Naive B cell (primary cell): Measurements from ENCODE around the gene ZNF423. TPM values are rescaled to one million over a fixed set of nuclear protein-coding genes. Genes with fewer than 3 reads are reported as not detected.
A peak's percentile ranks its signal among the peaks of the same experiment; 100 is the strongest.

Experiments
- ATAC-seq, 2 donors: fragments of 150-1000 bp; cut with Tn5 transposase; 2 replicates each; pipeline ENCODE4 v1.10.0; 2021; ENCODE audit warnings: low read depth in 2 of 2, mild to moderate bottlenecking in 2 of 2, moderate library complexity in 2 of 2
- DNase-seq: peaks from one replicate; pipeline ENCODE4 v3.0.0; 2022
- H3K27ac Mint-ChIP-seq, 6 donors: one replicate each; pipeline ENCODE4 v1.8.0; 2020 to 2022; ENCODE audit warnings: mild to moderate bottlenecking in 6 of 6, mixed read lengths in 6 of 6, moderate library complexity in 5 of 6, inconsistent platforms in 2 of 6
- H3K27me3 Mint-ChIP-seq, 3 donors: one replicate each; pipeline ENCODE4 v1.8.0; 2021 to 2022; ENCODE audit warnings: mixed read lengths in 3 of 3, mild to moderate bottlenecking in 1 of 3
- H3K36me3 Mint-ChIP-seq, 2 donors: one replicate each; pipeline ENCODE4 v1.8.0; 2020 to 2022; ENCODE audit warnings: mixed read lengths in 2 of 2, inconsistent platforms in 1 of 2, mild to moderate bottlenecking in 1 of 2
- H3K4me1 Mint-ChIP-seq, 3 donors: one replicate each; pipeline ENCODE4 v1.8.0; 2020 to 2022; ENCODE audit warnings: mixed read lengths in 3 of 3, inconsistent platforms in 1 of 3, mild to moderate bottlenecking in 1 of 3, moderate library complexity in 1 of 3
- H3K4me3 Mint-ChIP-seq, 8 donors: one replicate each; pipeline ENCODE4 v1.8.0; 2020 to 2022; ENCODE audit warnings: mild to moderate bottlenecking in 8 of 8, mixed read lengths in 8 of 8, moderate library complexity in 8 of 8, inconsistent platforms in 2 of 8
- H3K9me3 Mint-ChIP-seq, 7 donors: one replicate each; pipeline ENCODE4 v1.8.0; 2020 to 2022; ENCODE audit warnings: mixed read lengths in 7 of 7, mild to moderate bottlenecking in 5 of 7, inconsistent platforms in 2 of 7, moderate library complexity in 1 of 7
- polyA plus RNA-seq, 6 donors: library from polyadenylated mRNA; unstranded; fragments of 300-500 nt; fragmentation: Illumina TruSeq; gene quantifications; one replicate each; pipeline ENCODE4 v1.2.3, GENCODE V29; 2021; ENCODE audit warnings: low read depth in 6 of 6

The ZNF423 gene
- polyA plus RNA-seq, 6 donors from 2014 or later = not detected

DNA sequence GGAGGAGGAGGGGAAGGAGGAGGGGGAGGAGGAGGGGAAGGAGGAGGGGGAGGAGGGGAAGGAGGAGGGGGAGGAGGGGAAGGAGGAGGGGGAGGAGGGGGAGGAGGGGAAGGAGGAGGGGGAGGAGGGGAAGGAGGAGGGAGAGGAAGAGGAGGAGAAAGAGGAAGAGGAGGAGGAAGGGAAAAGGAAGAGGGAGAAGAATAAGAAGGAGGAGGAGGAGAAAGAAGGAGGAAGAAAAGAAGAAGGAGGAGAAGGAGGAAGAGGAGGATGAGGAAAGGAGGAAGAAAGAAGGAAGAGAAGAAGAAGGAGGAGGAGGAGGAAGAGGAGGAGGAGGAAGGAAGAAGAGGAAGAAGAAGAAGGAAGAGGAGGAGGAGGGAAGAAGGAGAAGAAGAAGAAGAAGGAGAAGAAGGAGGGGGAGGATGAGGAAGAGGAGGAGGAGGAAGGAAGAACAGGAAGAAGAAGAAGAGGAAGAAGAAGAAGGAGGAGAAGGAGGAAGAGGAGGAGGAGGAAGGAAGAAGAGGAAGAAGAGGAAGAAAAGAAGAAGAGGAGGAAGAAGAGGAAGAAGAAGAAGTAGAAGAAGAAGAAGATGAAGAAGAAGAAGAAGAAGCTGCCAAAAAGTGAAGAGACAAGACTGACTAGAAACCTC is 378.5 kb downstream of the ZNF423 start:
- no peaks in the 10 kb centered on the region for H3K9me3 Mint-ChIP-seq
- H3K27ac Mint-ChIP-seq = no peak overlapping the region
- H3K4me1 Mint-ChIP-seq = peaks cover 0 to 3% (median 0%) of the 10 kb centered on the region in 3 donors
- H3K4me3 Mint-ChIP-seq = no peak overlapping the region
- peaks cover under 1 to 19% (median 4%) of the 10 kb centered on the region in 3 donors for H3K27me3 Mint-ChIP-seq
- ATAC-seq = no peak
- DNase-seq = no peak
- no peaks in the 10 kb centered on the region for H3K36me3 Mint-ChIP-seq

DNA sequence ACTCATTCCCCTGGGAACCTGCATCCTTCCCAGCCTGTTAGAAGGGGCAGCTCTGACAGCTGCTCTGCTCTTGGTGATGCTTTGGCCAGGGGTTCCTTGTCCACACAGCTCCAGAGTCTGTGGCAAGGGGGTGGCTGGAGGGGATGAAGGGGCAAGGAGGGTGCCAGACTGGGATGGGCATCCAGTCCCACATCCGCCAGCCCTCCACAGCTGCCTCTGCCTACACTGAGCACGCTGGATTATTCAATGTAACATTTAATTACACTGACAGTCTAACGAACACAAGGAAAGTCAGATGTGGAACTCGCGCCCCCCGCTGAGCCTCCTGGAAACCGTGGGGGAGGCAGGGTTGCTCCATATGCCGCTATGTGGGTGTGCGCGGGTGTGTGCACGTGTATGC is 381.2 kb downstream of the ZNF423 start:
- H3K36me3 Mint-ChIP-seq = no peaks in the 10 kb centered on the region
- no peak for DNase-seq
- no peak for ATAC-seq
- H3K4me3 Mint-ChIP-seq = peak overlapping the region in 1 of 8 donors; percentile 44
- peaks cover 0 to 15% (median 0%) of the 10 kb centered on the region in 3 donors for H3K27me3 Mint-ChIP-seq
- peaks cover 0 to 3% (median 0%) of the 10 kb centered on the region in 3 donors for H3K4me1 Mint-ChIP-seq
- no peak overlapping the region for H3K27ac Mint-ChIP-seq
- no peaks in the 10 kb centered on the region for H3K9me3 Mint-ChIP-seq

DNA sequence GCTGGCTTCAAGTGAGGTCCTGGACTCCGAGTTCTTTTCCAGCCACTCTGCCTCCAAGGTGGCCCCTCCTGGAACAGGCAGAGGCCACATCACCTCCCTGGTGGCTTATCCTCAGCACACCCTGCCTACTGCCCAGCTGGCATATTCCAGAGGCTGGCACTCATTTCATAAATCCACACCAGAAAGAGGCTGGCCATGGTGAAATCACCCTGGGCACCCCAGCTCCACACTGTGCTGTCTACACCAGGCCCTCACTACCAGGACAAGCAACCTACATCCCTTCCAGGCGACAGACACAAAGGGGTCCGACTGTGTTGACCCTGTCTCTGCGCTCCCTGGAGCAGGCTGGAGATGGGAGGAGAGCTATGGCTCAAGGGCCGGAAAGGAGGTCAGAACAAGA is 382.1 kb downstream of the ZNF423 start:
- ATAC-seq = no peak
- Mint-ChIP-seq H3K36me3 (no peaks in the 10 kb centered on the region), H3K4me3 (no peak overlapping the region), H3K27ac (no peak overlapping the region), H3K9me3 (no peaks in the 10 kb centered on the region), H3K27me3 (peaks cover 0 to 15% (median 0%) of the 10 kb centered on the region in 3 donors), H3K4me1 (peaks cover 5 to 8% (median 6%) of the 10 kb centered on the region in 3 donors)
- DNase-seq = no peak

DNA sequence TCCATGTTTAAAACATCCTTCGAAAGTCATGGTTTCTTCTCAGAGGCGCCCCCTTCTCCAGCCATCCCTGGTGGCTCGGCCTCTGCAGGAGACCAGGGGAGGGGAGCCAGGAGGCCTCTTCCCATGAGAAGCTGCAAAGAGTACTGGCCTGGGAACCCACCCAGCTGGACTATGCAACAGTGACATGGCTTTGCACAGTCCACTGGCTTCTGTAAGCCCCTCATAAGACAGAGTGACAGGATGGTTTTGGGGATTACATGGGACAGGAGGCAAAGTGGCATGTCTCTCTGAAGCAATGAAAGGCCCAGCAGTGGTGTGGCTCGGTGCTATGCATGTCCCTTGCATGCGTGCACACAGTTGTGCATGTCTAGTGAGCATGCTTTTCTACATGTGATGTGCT is 382.8 kb downstream of the ZNF423 start:
- no peaks in the 10 kb centered on the region for H3K36me3 Mint-ChIP-seq
- no peak overlapping the region for H3K27ac Mint-ChIP-seq
- H3K9me3 Mint-ChIP-seq = no peaks in the 10 kb centered on the region
- ATAC-seq = no peak
- H3K4me3 Mint-ChIP-seq = no peak overlapping the region
- DNase-seq = no peak
- H3K4me1 Mint-ChIP-seq = peaks cover 5 to 10% (median 7%) of the 10 kb centered on the region in 3 donors
- H3K27me3 Mint-ChIP-seq = peaks cover 0 to 15% (median 0%) of the 10 kb centered on the region in 3 donors

DNA sequence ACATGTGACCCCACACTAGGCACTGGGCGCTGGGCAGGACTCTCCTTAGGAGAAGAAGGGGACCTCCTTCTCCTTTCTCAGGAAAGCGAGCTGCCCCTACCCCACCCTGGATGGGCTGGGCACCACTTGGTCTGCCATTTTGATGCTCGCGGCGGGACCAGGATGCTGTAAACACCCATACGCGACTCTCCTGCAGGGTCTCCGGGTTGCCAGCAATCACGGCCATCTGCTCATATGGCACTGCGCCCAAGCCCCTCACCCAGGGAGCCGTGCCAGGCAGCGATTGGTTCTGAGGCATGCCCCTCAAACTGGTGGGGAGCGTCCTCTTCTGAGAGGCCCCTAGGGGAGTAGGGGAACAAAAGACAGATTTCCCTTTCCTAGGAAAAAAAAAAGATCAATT is 383.3 kb downstream of the ZNF423 start:
- DNase-seq (no peak), ATAC-seq (no peak)
- no peaks in the 10 kb centered on the region for H3K9me3 Mint-ChIP-seq
- no peaks in the 10 kb centered on the region for H3K36me3 Mint-ChIP-seq
- no peak overlapping the region for H3K4me3 Mint-ChIP-seq
- H3K27me3 Mint-ChIP-seq = peaks cover 0 to 15% (median 0%) of the 10 kb centered on the region in 3 donors
- H3K27ac Mint-ChIP-seq = no peak overlapping the region
- peaks cover 5 to 10% (median 5%) of the 10 kb centered on the region in 3 donors for H3K4me1 Mint-ChIP-seq

DNA sequence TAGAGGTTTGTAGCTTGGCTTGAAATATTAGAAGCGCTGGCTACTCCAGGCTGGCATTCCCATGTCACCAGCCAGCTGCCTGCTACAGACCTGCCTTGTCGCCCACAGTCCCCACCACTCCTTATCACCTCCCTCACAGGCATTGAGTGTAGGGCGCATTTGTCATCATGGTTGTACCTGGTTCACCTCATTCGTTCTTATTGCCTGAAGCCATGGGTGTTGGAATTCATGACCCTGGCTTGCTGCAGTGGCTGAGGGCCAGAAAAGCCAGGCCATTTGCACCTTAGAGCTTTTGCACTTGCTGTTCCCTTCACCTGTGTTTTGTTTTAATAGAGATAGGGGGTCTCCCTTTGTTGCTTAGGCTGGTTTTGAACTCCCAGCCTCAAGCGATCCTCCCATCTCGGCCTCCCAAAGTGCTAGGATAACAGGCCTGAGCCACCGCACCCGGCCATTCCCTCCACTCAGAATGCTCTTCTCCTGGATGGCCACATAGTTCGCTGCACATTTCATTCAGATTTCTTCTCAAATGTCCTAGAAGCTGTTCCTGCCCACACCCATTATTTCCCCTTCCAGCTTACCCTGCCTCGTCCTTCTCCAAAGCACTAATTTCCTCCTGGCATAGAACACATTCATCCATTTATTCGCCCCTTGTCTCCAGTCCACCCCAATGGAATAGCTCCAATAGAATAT is 384.7 kb downstream of the ZNF423 start:
- peak overlapping the region in 1 of 8 donors; percentile 38 for H3K4me3 Mint-ChIP-seq
- ATAC-seq = no peak
- H3K36me3 Mint-ChIP-seq = no peaks in the 10 kb centered on the region
- H3K27me3 Mint-ChIP-seq = peaks cover 0 to 15% (median 0%) of the 10 kb centered on the region in 3 donors
- no peak for DNase-seq
- H3K9me3 Mint-ChIP-seq = no peaks in the 10 kb centered on the region
- H3K27ac Mint-ChIP-seq = no peak overlapping the region
- peaks cover 5 to 10% (median 5%) of the 10 kb centered on the region in 3 donors for H3K4me1 Mint-ChIP-seq

DNA sequence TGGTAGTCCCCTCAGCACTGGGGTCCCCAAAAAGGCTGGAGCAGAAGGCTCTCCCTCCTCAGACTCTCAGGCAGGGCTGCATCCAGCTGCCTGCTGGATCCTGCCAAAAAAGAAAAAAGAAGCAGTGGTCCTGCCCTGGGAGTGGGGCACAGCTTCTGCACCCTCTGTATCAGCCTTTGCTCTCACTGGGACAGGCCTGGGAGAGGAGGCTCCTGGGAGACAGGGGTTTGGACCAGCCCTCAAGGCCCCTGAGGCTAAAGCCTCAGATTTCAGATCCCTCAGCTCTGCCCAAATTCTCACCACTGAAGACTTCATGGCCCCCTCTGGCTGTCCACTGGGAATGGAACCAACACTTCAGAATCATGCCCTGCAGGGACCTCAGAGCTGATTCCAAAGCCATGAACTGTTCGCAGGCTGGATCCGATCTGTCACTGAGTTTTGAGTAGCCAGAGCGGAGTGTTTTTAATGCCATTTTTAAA is 385.4 kb downstream of the ZNF423 start:
- H3K27ac Mint-ChIP-seq = no peak overlapping the region
- H3K27me3 Mint-ChIP-seq = peaks cover 0 to 15% (median 0%) of the 10 kb centered on the region in 3 donors
- H3K9me3 Mint-ChIP-seq = no peaks in the 10 kb centered on the region
- no peak for ATAC-seq
- H3K4me3 Mint-ChIP-seq = no peak overlapping the region
- no peak for DNase-seq
- H3K36me3 Mint-ChIP-seq = no peaks in the 10 kb centered on the region
- peaks cover 5 to 10% (median 5%) of the 10 kb centered on the region in 3 donors for H3K4me1 Mint-ChIP-seq

DNA sequence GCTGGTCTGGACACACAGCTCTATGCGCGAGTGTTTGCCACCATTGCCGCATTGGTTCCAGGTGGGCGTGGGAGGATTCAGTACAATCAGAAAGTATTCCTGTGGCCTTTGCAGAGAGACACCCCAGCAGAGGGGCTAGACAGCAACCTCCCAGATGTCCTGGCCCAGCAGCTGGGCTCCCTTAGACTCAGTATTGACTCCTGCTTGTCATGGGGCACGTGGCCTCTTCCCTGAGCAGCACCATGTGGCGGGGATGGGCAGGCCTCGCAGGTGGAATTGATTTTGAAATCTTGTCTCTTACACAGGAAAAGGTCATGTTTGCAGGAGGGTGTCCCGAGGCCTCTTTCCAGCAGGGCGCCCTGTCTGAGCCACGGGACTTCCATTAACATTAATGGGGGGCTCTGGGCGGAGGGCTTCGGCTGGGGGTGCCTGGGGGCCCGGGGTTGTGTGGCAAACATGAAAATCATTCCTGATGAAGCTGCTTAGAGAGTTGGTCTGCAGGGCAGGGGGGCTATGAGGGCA is 385.9 kb downstream of the ZNF423 start:
- DNase-seq = no peak
- Mint-ChIP-seq H3K9me3 (no peaks in the 10 kb centered on the region), H3K4me1 (peaks cover 5 to 10% (median 5%) of the 10 kb centered on the region in 3 donors), H3K27ac (no peak overlapping the region), H3K27me3 (peaks cover 0 to 15% (median 0%) of the 10 kb centered on the region in 3 donors), H3K4me3 (no peak overlapping the region), H3K36me3 (no peaks in the 10 kb centered on the region)
- no peak for ATAC-seq

DNA sequence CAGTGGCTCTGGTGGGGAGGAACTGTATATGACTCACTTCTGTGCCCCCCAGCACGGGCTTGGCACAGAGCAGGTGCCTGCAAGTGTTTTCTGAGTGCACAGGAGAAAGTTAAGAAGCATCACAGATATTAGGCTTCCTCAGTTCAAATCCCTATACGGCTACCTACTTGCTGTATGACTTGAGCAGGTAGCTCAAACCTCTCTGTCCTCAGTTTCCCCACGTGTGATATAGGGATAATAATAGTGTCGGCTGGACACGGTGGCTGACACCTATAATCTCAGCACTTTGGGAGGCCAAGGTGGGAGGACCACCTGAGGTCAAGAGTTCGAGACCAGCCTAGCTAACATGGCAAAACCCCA is 386.6 kb downstream of the ZNF423 start:
- H3K9me3 Mint-ChIP-seq = peaks cover 0 to 2% (median 0%) of the 10 kb centered on the region in 7 donors
- H3K4me3 Mint-ChIP-seq = no peak overlapping the region
- no peak overlapping the region for H3K27ac Mint-ChIP-seq

DNA sequence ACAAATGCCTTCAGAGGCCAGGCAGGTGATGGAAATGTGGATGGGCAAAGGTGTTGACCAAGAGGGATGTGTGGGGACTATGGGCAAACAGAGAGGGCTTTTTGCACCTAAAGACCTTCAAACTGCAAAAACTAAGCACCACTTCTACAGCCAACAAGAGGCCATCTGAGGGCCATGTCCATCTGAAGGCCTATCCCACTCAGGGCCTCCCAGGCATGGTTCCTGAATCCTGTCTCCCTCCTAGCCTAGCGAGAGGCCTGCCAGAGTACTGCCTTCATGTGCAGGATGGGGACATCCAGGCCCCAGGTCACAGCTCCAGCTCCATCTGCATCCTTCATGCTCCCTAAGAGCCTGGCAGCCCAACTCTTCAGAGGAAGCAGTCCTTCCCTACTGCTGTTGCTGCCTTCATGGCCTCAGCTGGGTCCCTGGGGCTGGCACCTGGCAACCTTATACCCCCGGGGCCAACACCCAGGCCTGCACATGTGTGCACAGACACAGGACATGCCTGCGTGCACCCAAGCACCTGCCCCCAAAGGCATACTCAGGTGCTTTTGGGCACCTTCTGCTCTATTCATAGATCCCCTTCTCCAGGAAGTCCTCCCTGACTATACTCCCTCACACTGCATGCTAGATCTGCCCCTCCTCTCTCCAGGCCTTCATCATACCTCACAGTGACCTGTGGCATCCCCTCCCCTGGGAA is 387.2 kb downstream of the ZNF423 start:
- Mint-ChIP-seq H3K4me1 (peaks cover 11 to 14% (median 14%) of the 10 kb centered on the region in 3 donors), H3K27me3 (peaks cover 2 to 15% (median 5%) of the 10 kb centered on the region in 3 donors), H3K9me3 (peaks cover 0 to 2% (median 0%) of the 10 kb centered on the region in 7 donors), H3K27ac (no peak overlapping the region), H3K4me3 (peak overlapping the region in 1 of 8 donors; percentile 59), H3K36me3 (no peaks in the 10 kb centered on the region)
- DNase-seq (no peak), ATAC-seq (peak in 1 of 2 donors; percentile 28)

More for the DNA sequence above, 386.6 kb downstream of the ZNF423 start:
- ATAC-seq = no peak
- no peak for DNase-seq
- Mint-ChIP-seq H3K27me3 (peaks cover 0 to 15% (median 5%) of the 10 kb centered on the region in 3 donors), H3K36me3 (no peaks in the 10 kb centered on the region), H3K4me1 (peaks cover 9 to 10% (median 10%) of the 10 kb centered on the region in 3 donors)

DNA sequence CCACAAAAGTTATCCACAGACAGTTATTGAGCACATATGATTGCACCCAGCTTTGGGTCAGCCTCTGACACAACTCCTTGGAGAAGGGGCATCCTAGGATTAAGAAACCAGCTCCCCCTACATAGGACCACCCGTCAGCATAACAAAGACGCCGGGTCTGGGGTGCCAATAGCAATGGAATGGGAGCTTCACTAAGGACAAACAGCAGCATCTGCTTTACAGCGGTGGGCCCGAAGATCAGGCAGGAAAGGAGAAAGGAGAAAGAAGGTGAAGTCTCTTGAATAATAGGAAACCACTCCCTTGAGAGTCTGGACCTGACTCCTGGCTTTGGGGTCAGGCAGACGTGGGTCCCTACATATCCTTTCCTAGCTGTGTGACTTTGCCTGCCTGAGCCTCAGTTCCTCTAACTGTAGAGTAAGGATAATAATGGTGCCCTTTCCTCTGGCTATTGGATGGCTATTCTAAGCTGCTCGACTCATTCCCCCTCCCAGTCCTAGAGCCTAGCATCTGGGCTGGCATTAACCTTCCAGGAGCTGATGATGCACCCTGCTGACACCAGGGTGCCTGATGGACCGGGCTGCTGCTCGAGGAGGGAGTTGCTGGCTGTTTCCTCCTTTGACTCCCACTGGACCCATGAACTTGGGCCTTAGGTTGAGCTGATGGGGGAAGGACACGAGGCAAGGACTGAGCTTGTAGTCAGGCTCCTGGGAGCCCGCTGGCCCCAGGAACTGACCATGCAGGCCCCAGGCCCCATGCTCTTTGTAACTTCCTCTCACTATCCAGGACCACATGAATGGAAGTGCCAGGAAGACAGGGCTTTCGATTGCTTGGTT is 388.2 kb downstream of the ZNF423 start:
- ATAC-seq (no peak), DNase-seq (no peak)
- Mint-ChIP-seq H3K4me3 (no peak overlapping the region), H3K27ac (no peak overlapping the region), H3K4me1 (peaks cover 19 to 23% (median 23%) of the 10 kb centered on the region in 3 donors), H3K9me3 (peaks cover 0 to 2% (median 0%) of the 10 kb centered on the region in 7 donors), H3K36me3 (no peaks in the 10 kb centered on the region), H3K27me3 (peaks cover 4 to 16% (median 5%) of the 10 kb centered on the region in 3 donors)

DNA sequence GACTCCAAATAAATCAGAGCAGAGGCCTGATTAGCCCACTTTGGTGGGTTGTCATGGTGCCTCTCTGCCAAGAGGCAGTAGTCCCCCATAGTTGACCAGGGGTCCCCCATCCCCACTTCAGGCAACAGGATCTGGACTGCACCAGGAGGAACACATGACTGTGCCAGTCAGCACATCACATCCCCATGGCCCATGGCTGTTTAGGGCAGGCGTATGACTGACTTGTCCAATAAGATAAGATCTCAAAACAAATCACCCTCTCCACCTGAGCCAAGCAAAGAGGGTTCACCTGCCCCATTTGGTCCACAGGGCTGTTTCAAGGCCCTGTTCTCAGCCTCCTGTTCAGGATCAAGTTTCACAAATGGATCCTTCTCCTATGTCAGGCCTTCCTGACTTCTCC is 389.0 kb downstream of the ZNF423 start:
- H3K4me1 Mint-ChIP-seq = peaks cover 23 to 30% (median 24%) of the 10 kb centered on the region in 3 donors
- peaks cover 0 to 2% (median 0%) of the 10 kb centered on the region in 7 donors for H3K9me3 Mint-ChIP-seq
- H3K36me3 Mint-ChIP-seq = no peaks in the 10 kb centered on the region
- ATAC-seq = no peak
- no peak overlapping the region for H3K27ac Mint-ChIP-seq
- DNase-seq = no peak
- no peak overlapping the region for H3K4me3 Mint-ChIP-seq
- peaks cover 8 to 16% (median 10%) of the 10 kb centered on the region in 3 donors for H3K27me3 Mint-ChIP-seq

DNA sequence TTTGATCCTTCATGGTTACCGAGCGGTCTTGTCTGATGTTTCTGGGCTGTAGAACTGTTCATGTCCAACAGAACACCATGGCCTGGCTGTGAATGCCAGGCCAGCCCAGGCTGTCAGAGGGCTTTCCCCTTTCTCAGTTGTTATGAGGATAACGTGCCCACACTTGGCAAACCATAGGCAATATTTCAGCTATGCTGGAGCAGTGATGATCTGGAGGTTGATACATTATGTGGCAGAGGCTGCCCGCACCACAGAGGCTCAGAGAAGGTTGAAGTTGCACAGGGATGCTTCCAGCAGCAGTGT is 389.4 kb downstream of the ZNF423 start:
- H3K9me3 Mint-ChIP-seq = peaks cover 0 to 2% (median 0%) of the 10 kb centered on the region in 7 donors
- DNase-seq (no peak), ATAC-seq (no peak)
- no peaks in the 10 kb centered on the region for H3K36me3 Mint-ChIP-seq
- peaks cover 23 to 32% (median 24%) of the 10 kb centered on the region in 3 donors for H3K4me1 Mint-ChIP-seq
- peak overlapping the region in 1 of 6 donors; percentile 0 for H3K27ac Mint-ChIP-seq
- H3K4me3 Mint-ChIP-seq = no peak overlapping the region
- H3K27me3 Mint-ChIP-seq = peaks cover 8 to 12% (median 10%) of the 10 kb centered on the region in 3 donors
